Inflammatory macrophage treated with lipopolysaccharide for 1 hour (primary cell): ENCODE measurements around the gene PHOSPHO1.
"Not testable (repeated sequence)": the region's sequence is repeated elsewhere in the genome, so short reads cannot be mapped to it uniquely, and the experiment has no call there.

ENCODE experiments used
- DNase-seq, 2 donors: peaks; one replicate each; pipeline ENCODE4 v3.0.0-alpha.2; 2020 to 2022

The PHOSPHO1 gene

GRCh38 chr17:49230636-49231562 lies at the start of gene PHOSPHO1:
PHOSPHO1 (minus strand) TSS chr17:49230787; CDS start chr17:49226691, 4,096 bp downstream.
- DNase-seq = peak; percentile 72 to 73

DNA sequence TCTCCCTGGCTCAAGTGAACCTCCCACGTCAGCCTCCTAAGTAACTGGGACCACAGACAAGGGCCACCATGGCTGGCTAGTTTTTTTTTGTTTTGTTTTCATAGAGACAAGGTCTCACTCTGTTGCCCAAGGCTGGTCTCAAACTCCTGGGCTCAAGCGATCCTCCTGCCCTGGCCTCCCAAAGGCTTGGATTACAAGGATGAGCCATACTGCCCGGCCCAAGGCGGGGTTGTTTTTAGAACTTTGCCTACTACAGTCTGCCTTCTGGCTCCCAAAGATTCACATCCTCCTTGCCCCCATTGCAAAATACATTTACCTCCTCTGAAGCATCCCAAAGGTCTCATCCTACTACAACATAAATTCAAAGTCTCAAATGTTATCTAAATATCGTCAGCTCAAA lies 49.5 kb upstream of the PHOSPHO1 start:
- no peak for DNase-seq

GRCh38 chr17:49279263-49280015 lies 48.9 kb upstream of the PHOSPHO1 start:
- not testable (repeated sequence) for DNase-seq

DNA sequence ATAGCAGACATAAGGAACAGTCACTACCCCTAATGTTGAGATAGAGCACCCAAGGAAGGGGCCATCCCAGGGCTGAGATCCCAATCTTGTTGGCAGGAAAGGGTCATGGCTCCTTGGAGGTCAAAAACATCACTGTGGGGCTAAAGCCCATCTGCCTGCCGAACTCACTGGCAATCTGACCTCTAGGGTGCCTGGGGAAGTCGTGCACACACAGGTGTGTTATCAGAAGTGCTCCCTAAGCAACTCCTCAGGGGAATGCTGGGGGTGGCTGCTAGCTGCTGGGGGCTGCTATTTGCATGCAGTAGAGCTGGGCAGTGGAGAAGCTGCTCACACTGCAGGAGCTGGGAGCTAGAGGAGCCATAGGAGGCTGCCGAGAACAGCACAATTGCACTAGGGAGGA lies 47.5 kb upstream of the PHOSPHO1 start:
- no peak for DNase-seq

GRCh38 chr17:49277638-49278037 lies 47.1 kb upstream of the PHOSPHO1 start:
- peak; percentile 35 to 47 for DNase-seq

DNA sequence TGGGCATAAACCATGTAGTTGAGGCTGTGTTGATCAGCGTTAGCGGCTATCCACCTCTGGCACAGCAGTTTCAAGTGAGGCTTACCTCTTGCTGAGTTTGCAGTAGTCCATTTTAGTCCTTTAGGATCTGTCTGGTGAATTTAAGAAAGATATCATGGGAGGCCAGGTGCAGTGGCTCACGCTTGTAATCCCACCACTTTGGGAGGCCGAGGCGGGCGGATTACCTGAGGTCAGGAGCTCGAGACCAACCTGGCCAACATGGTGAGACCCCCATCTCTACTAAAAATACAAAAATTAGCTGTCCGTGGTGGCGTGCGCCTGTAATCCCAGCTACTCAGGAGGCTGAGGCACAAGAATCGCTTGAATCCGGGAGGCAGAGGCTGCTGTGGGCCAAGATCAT lies 45.4 kb upstream of the PHOSPHO1 start:
- not testable (repeated sequence) for DNase-seq

DNA sequence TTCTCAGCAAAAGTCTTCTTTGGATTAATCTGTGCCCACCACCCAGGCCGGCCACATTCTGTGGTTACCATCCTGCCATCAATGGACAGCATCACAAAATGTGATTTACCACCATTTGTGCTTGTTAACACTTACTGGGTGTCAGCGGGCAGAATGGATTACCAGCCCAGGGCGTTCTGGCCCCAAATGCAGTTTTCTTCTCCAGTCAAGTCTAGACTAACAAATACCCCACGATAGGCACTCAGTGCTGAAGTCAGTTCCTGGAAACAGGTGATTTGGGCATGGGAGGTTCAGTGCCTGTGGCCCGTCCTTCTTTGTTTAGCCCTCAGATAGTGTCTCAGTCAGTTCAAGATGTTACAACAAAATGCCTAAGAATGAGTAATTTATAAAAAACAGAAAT lies 38.8 kb upstream of the PHOSPHO1 start:
- no peak for DNase-seq

- DNase-seq = no peak
These were observed 37.3 kb upstream of the PHOSPHO1 start for GRCh38 chr17:49267912-49268311.

GRCh38 chr17:49266233-49266632 lies 35.6 kb upstream of the PHOSPHO1 start:
- DNase-seq = no peak

DNA sequence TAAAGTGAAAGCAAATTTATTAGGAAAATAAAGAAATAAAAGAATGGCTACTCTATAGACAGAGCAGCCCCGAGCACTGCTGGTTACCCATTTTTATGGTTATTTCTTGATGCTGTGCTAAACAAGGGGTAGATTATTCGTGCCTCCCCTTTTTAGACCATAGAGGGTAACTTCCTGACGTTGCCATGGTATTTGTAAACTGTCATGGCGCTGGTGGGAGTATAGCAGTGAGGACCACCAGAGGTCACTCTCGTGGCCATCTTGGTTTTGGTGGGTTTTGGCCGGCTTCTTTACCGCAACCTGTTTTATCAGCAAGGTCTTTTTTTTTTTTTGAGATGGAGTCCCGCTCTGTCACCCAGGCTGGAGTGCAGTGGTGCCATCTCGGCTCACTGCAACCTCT lies 31.0 kb upstream of the PHOSPHO1 start:
- DNase-seq = not testable (repeated sequence)

GRCh38 chr17:49260817-49261291 lies 30.3 kb upstream of the PHOSPHO1 start:
- peak in 1 of 2 donors; percentile 78 for DNase-seq

GRCh38 chr17:49260011-49260816 lies 29.6 kb upstream of the PHOSPHO1 start:
- peak; percentile 67 to 93 for DNase-seq

DNA sequence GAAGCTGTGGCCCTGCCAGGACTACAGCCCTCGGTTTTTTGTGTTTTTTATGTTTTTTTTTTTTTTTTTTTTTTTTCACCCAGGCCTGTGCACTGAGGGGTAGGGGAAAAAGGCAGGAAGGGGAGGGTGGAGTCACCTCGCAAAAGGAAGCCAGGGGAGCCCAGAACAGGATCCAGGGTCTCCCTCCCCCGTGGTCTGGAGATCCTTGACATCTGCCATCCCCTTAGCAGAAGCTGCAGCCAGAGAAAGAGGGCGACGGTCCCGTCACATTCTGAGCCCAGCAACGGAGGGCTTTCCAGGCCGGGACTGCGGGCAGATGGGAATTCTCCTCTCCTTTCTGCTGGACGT lies 29.1 kb upstream of the PHOSPHO1 start:
- no peak for DNase-seq

- no peak for DNase-seq
These were observed 27.8 kb upstream of the PHOSPHO1 start for GRCh38 chr17:49258394-49258793.

- no peak for DNase-seq
These were observed 24.5 kb upstream of the PHOSPHO1 start for GRCh38 chr17:49255125-49255524.

- no peak for DNase-seq
These were observed 23.5 kb upstream of the PHOSPHO1 start for GRCh38 chr17:49254066-49254465.

DNA sequence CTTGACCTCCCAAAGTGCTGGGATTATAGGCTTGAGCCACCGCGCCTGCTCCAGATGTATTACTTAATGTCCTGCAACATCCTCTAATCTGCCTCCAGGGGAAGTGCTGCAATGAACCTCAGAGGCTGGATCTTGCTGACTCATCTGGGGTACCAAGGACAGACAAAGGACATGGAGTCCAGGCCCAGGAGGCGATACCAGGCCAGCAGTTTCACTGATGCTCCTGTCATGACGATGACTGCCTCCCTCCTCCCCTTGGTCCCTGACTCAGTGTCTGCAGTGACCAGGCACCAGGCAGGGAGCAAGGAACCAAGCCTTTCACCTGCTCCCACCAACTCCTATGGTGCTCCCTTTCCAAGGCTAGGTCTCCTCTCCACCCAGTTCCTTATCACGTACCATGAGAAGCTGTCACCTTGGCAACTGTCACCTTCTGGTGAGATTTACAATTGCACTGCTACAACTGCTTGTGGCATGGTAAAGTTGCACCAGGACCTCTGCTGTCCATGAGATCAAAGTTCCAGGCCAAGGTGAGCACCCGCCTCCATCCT lies 21.6 kb upstream of the PHOSPHO1 start:
- peak; percentile 74 to 79 for DNase-seq

DNA sequence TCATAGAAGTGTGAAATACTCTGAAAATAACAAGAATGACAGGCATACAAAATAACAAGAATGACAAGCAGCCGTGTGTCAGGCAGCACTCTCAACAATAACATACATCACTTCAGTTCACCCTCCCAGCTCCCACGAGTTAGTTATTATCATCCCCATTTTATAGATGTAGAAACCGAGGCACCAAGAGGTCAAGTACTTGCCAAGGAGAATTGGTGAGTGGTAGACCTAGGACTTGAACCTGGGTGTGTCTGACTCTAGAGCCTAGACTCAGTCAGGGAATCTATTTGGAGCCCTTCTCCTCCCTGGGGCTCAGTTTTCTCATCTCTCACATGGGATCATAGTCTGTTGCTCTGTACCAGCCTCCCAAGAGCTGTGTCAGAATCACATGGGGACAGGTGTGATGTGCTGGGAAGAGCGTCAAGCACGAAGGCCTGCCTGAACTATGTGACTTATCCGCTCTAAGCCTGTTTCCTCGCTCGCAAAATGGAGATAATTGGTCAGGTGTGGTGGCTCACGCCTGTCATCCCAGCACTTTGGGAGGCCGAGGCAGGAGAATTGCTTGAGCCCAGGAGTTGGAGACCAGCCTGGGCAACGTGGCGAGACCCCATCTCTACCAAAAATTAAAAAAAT lies 19.4 kb upstream of the PHOSPHO1 start:
- DNase-seq = no peak

GRCh38 chr17:49249292-49249794 lies 18.8 kb upstream of the PHOSPHO1 start:
- DNase-seq = no peak

DNA sequence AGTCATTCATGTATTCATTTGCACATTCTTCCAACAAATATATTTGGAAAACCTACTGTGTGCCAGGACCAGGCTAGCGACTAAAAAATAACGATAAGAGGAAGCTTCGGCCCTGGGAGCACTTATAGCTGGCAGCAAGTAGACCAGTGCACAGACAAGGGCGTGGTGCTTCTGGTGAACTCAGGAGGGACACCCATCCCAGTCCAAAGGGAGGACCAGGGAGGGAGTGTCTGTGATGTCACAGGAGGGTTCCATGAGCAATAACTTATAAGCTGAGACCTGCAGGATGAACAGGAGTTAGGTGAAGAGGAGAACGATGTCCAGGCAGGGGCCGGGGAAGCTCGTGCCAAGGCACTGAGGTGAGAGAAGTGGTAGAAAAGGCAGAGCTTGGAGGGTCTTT lies 17.4 kb upstream of the PHOSPHO1 start:
- no peak for DNase-seq

- DNase-seq = no peak
These were observed 14.3 kb upstream of the PHOSPHO1 start for GRCh38 chr17:49244839-49245238.

GRCh38 chr17:49242813-49243212 lies 12.2 kb upstream of the PHOSPHO1 start:
- DNase-seq = no peak
